H1 (cell line): ENCODE measurements around the gene AURKB. TPM values are rescaled to one million over a fixed set of nuclear protein-coding genes. Genes with fewer than 3 reads are reported as not detected.

Source experiments
- CTCF ChIA-PET: fragments of 300-600 bp; sonication (Branson Sonifier 250); formaldehyde crosslinking; loops from one replicate; lab custom pipeline; 2021; ENCODE audit not compliant: partially characterized antibody; lab: Charles Lee
- POLR2A ChIA-PET: fragments of 300-600 bp; sonication (Branson Sonifier 250); formaldehyde crosslinking; loops from one replicate; lab custom pipeline; 2021; ENCODE audit warnings: inconsistent platforms; ENCODE audit not compliant: partially characterized antibody; lab: Charles Lee
- DNase-seq, 2 experiments: peaks; one replicate each; pipeline versions ENCODE4 v3.0.0 to v3.0.0-alpha.2; 2010 to 2022; ENCODE audit warnings: low spot score in 2 of 2, low read depth in 1 of 2, mixed read lengths in 1 of 2
- FAIRE-seq: peaks from 2 replicates; lab custom pipeline; 2011; peaks lifted over from hg19 to GRCh38; lab: Jason Lieb, UNC
- H2AFZ ChIP-seq: 2 replicates; pipeline ENCODE4 v1.8.1; 2012; ENCODE audit warnings: low read length, inconsistent platforms
- H2AK5ac ChIP-seq: 2 replicates; pipeline ENCODE4 v1.6.1; 2013; ENCODE audit warnings: low read depth, low read length
- H2BK120ac ChIP-seq: replicated peaks from 2 replicates; pipeline ENCODE3; 2013; ENCODE audit warnings: low read depth, low read length, inconsistent platforms
- H2BK12ac ChIP-seq: 2 replicates; pipeline ENCODE4 v1.6.1; 2013; ENCODE audit warnings: low read depth, low read length
- H2BK15ac ChIP-seq: 2 replicates; pipeline ENCODE4 v1.6.1; 2013; ENCODE audit warnings: low read length
- H2BK20ac ChIP-seq: 2 replicates; pipeline ENCODE4 v1.6.1; 2013; ENCODE audit warnings: low read length
- H2BK5ac ChIP-seq: 2 replicates; pipeline ENCODE4 v1.6.1; 2013; ENCODE audit warnings: low read depth, low read length
- H3K14ac ChIP-seq: 2 replicates; pipeline ENCODE4 v1.6.1; 2013; ENCODE audit warnings: inconsistent platforms; ENCODE audit not compliant: insufficient read length
- H3K18ac ChIP-seq: 2 replicates; pipeline ENCODE4 v1.6.1; 2013; ENCODE audit warnings: low read length; ENCODE audit errors: extremely low read depth
- H3K23ac ChIP-seq: 2 replicates; pipeline ENCODE4 v1.6.1; 2013; ENCODE audit warnings: inconsistent platforms; ENCODE audit not compliant: insufficient read length
- H3K23me2 ChIP-seq: 2 replicates; pipeline ENCODE4 v1.6.1; 2013; ENCODE audit warnings: low read depth, low read length
- H3K27ac ChIP-seq: 2 replicates; pipeline ENCODE4 v1.6.1; 2011; ENCODE audit warnings: low read depth, low read length, inconsistent platforms
- H3K27me3 ChIP-seq, 4 experiments: replicated peaks in 1 of 4; 1 replicate in 1 of 4; 2 replicates in 3 of 4; pipeline versions ENCODE4 v1.6.1 to v1.8.1; 2011 to 2013; ENCODE audit warnings: low read length in 3 of 4, mild to moderate bottlenecking in 3 of 4, inconsistent platforms in 2 of 4, mixed read lengths in 2 of 4, moderate library complexity in 1 of 4; ENCODE audit not compliant: control insufficient read depth in 3 of 4, insufficient read depth in 3 of 4; ENCODE audit errors: extremely low read depth in 1 of 4
- H3K36me3 ChIP-seq, 4 experiments: 2 replicates each; pipeline versions ENCODE4 v1.6.1 to v1.8.1; 2011 to 2013; ENCODE audit warnings: mild to moderate bottlenecking in 4 of 4, low read length in 3 of 4, moderate library complexity in 2 of 4, control low read depth in 1 of 4, inconsistent platforms in 1 of 4; ENCODE audit not compliant: insufficient read depth in 4 of 4, control insufficient read depth in 2 of 4
- H3K4ac ChIP-seq: replicated peaks from 2 replicates; pipeline ENCODE3; 2013; ENCODE audit warnings: low read length, low read depth, mixed read lengths, inconsistent platforms; ENCODE audit not compliant: insufficient read length
- H3K4me1 ChIP-seq, 4 experiments: replicated peaks in 1 of 4; 1 replicate in 1 of 4; 2 replicates in 3 of 4; pipeline versions ENCODE4 v1.6.1 to v1.8.1; 2011 to 2013; ENCODE audit warnings: low read length in 3 of 4, inconsistent platforms in 2 of 4, mixed read lengths in 1 of 4; ENCODE audit not compliant: insufficient read depth in 4 of 4, control insufficient read depth in 3 of 4
- H3K4me2 ChIP-seq, 2 experiments: 2 replicates each; pipeline versions ENCODE4 v1.6.1 to v1.8.1; 2011 to 2013; ENCODE audit warnings: low read depth in 2 of 2, low read length in 2 of 2, control low read depth in 1 of 2, inconsistent platforms in 1 of 2, mild to moderate bottlenecking in 1 of 2; ENCODE audit not compliant: insufficient read depth in 1 of 2
- H3K4me3 ChIP-seq, 4 experiments: fragments of 200-600, 300-600 bp in 1 of 4; sonication (generic), shearing (Covaris generic), sonication (Bioruptor Twin) in 1 of 4; 2 replicates each; pipeline versions ENCODE4 v1.5.1 to v1.8.1; 2011 to 2016; ENCODE audit warnings: low read length in 4 of 4, low read depth in 3 of 4, control low read depth in 2 of 4, inconsistent platforms in 2 of 4, mild to moderate bottlenecking in 2 of 4, mixed read lengths in 1 of 4, moderate library complexity in 1 of 4; ENCODE audit not compliant: insufficient read depth in 2 of 4; ENCODE audit errors: extremely low read depth in 1 of 4
- H3K56ac ChIP-seq: replicated peaks from 2 replicates; pipeline ENCODE3; 2013; ENCODE audit warnings: low read depth, mild to moderate bottlenecking, mixed read lengths, low read length, inconsistent platforms; ENCODE audit not compliant: insufficient read length
- H3K79me1 ChIP-seq: 2 replicates; pipeline ENCODE4 v1.6.1; 2013; ENCODE audit warnings: low read depth, low read length, control low read depth
- H3K79me2 ChIP-seq, 2 experiments: 2 replicates each; pipeline versions ENCODE4 v1.6.1 to v1.8.1; 2012 to 2013; ENCODE audit warnings: low read length in 2 of 2, mild to moderate bottlenecking in 2 of 2, inconsistent platforms in 1 of 2; ENCODE audit not compliant: insufficient read depth in 2 of 2, control insufficient read depth in 1 of 2
- H3K9ac ChIP-seq, 4 experiments: replicated peaks in 1 of 4; 1 replicate in 1 of 4; 2 replicates in 3 of 4; pipeline versions ENCODE4 v1.6.1 to v1.8.1; 2011 to 2013; ENCODE audit warnings: low read depth in 3 of 4, low read length in 3 of 4, control low read depth in 2 of 4, mild to moderate bottlenecking in 2 of 4, moderate library complexity in 2 of 4, inconsistent platforms in 1 of 4; ENCODE audit errors: extremely low read depth in 1 of 4
- H3K9me3 ChIP-seq, 2 experiments: 2 replicates each; pipeline versions ENCODE4 v1.6.1 to v1.8.1; 2012 to 2013; ENCODE audit warnings: mild to moderate bottlenecking in 2 of 2, moderate library complexity in 2 of 2, control low read depth in 1 of 2, inconsistent platforms in 1 of 2, low read depth in 1 of 2, low read length in 1 of 2, mixed read lengths in 1 of 2; ENCODE audit not compliant: insufficient read depth in 2 of 2
- H4K20me1 ChIP-seq, 2 experiments: replicated peaks in 1 of 2; 2 replicates each; pipeline versions ENCODE3 to v1.8.1; 2011 to 2013; ENCODE audit warnings: inconsistent platforms in 2 of 2, low read length in 2 of 2, mild to moderate bottlenecking in 1 of 2; ENCODE audit not compliant: insufficient read depth in 2 of 2, control insufficient read depth in 1 of 2
- H4K5ac ChIP-seq: 2 replicates; pipeline ENCODE4 v1.6.1; 2013; ENCODE audit warnings: low read length, low read depth, mixed read lengths, inconsistent platforms; ENCODE audit not compliant: insufficient read length
- H4K8ac ChIP-seq: 2 replicates; pipeline ENCODE4 v1.8.0; 2013; ENCODE audit warnings: mild to moderate bottlenecking, moderate library complexity, low read length, inconsistent platforms; ENCODE audit not compliant: insufficient read depth; ENCODE audit errors: extremely low read depth
- H4K91ac ChIP-seq: replicated peaks from 2 replicates; pipeline ENCODE3; 2013; ENCODE audit warnings: low read length, mixed read lengths, inconsistent platforms; ENCODE audit not compliant: insufficient read length
- ASH2L ChIP-seq: fragments of 200-600, 300-600 bp; sonication (generic); IDR thresholded peaks from one replicate; pipeline ENCODE4 v1.7.1; 2017; ENCODE audit warnings: low read length
- EZH2 ChIP-seq: fragments of 200-600 bp; sonication (generic); IDR thresholded peaks from 2 replicates; pipeline ENCODE4 v1.7.1; 2012; ENCODE audit warnings: low read depth, mild to moderate bottlenecking, moderate library complexity, low read length, inconsistent platforms; ENCODE audit not compliant: severe bottlenecking
- SIX5 ChIP-seq: IDR thresholded peaks from 2 replicates; pipeline ENCODE4 v1.6.1; 2011; ENCODE audit warnings: mild to moderate bottlenecking, low read depth, low read length
- SRF ChIP-seq: IDR thresholded peaks from 2 replicates; pipeline ENCODE4 v1.6.1; 2011; ENCODE audit warnings: mild to moderate bottlenecking, low read depth, low read length, moderate library complexity
- TAF7 ChIP-seq: optimal IDR thresholded peaks from 2 replicates; pipeline ENCODE3; 2011; ENCODE audit warnings: low read depth, mild to moderate bottlenecking, inconsistent platforms, low read length, moderate library complexity, borderline replicate concordance
- WGBS, 2 experiments: shearing (Covaris generic) in 1 of 2; methylation state at CpG; one replicate each; pipeline versions ENCODE4 v1.1.6 to v1.1.7; 2013 to 2015; ENCODE audit warnings: low lambda C conversion rate in 2 of 2, mixed read lengths in 2 of 2, inconsistent platforms in 1 of 2, low coverage in 1 of 2, missing lambda C conversion rate in 1 of 2; ENCODE audit not compliant: insufficient replicate concordance in 2 of 2, insufficient coverage in 1 of 2, insufficient read length in 1 of 2; ENCODE audit errors: extremely low coverage in 1 of 2, missing lambda C conversion rate in 1 of 2; 5-methylcytosine and 5-hydroxymethylcytosine counted together
- polyA plus RNA-seq, 7 experiments: library from polyadenylated mRNA; depleted of rRNA in 3 of 7; stranded (reverse) in 5 of 7; unstranded in 2 of 7; fragments of >200 nt in 5 of 7; fragments of 200-250 nt in 2 of 7; gene quantifications; 1 replicate in 5 of 7; 2 replicates in 1 of 7; 4 replicates in 1 of 7; pipeline versions ENCODE4 v1.2.1 to v1.2.3, GENCODE V29; 2011 to 2013; ENCODE audit warnings: missing spikeins in 2 of 7, mixed read lengths in 2 of 7
- total RNA-seq: library from RNA; stranded (reverse); fragmentation: NEBNext Ultra II Directional; extraction: Animal tissue kit (Norgen Biotek cat#: 25700); gene quantifications from 2 replicates; pipeline ENCODE4 v1.2.1, GENCODE V29; 2021

Gene AURKB
- total and polyA plus RNA-seq, 2 of the 8 experiments (the other 6 are each of a cell fraction or from before 2014, with no cell fraction given) = 102 to 160 TPM

- FAIRE-seq (no peak), DNase-seq (no peak)
- Histone ChIP-seq H3K23ac (no peak overlapping the region), H4K20me1 (no peaks in the 10 kb centered on the region), H3K36me3 (no peaks in the 10 kb centered on the region), H3K56ac (no peak overlapping the region), H3K9me3 (no peaks in the 10 kb centered on the region), H3K18ac (no peak overlapping the region), H3K9ac (no peak overlapping the region), H4K5ac (no peak overlapping the region), H3K4me1 (peaks cover 4 to 17% (median 10%) of the 10 kb centered on the region in 4 experiments), H3K14ac (no peak overlapping the region), H2BK5ac (no peak overlapping the region), H4K91ac (no peak overlapping the region), H3K79me1 (no peaks in the 10 kb centered on the region; the same call in 1 of the 2 replicates), H2BK120ac (no peak overlapping the region), H4K8ac (no peak overlapping the region), H2BK15ac (no peak overlapping the region), H2BK12ac (no peak overlapping the region), H2BK20ac (no peak overlapping the region), H3K23me2 (peaks cover 7% of the 10 kb centered on the region; the same call in 1 of the 2 replicates), H3K4ac (no peak overlapping the region), H3K27ac (no peak overlapping the region), H3K4me3 (no peak overlapping the region), H2AK5ac (no peak overlapping the region), H3K79me2 (no peaks in the 10 kb centered on the region), H3K4me2 (no peak overlapping the region), H2AFZ (no peak overlapping the region), H3K27me3 (no peaks in the 10 kb centered on the region)
- CTCF ChIA-PET = interaction anchor here (0.6 to 2.2 kb wide), 5 partner anchors 9 to 113 kb away, joined by 3 to 14 read pairs (median 3); no protein-coding TSS in a partner anchor
- 82% methylated on average over 3 of the region's 3 CpGs; no CpG with 5 or more reads in 1 of the 2 experiments for WGBS, 2 experiments
- no peak for TF ChIP-seq SIX5
- TF ChIP-seq EZH2 = no peak
- TF ChIP-seq ASH2L = no peak
- TF ChIP-seq SRF = no peak
- TF ChIP-seq TAF7 = no peak
- POLR2A ChIA-PET = interaction anchor here (0.6 to 15.7 kb wide), 11 partner anchors 6 to 57 kb away, joined by 3 to 289 read pairs (median 4); partner anchors contain the start of gene TMEM107
Measured at GRCh38 chr17:8167526-8167925, 42.8 kb downstream of the AURKB start.
